Natural killer cell (primary cell): ENCODE data around the gene EIPR1. TPM values are rescaled to one million over a fixed set of nuclear protein-coding genes. Genes with fewer than 3 reads are reported as not detected.
A peak's percentile ranks its signal among the peaks of the same experiment; 100 is the strongest.

Source experiments
- ATAC-seq, 3 donors: fragments of 150-1000 bp in 2 of 3; fragments of 200-7000 bp in 1 of 3; cut with Tn5 transposase; 1 replicate in 1 of 3; 2 replicates in 2 of 3; pipeline ENCODE4 v1.10.0; 2021; ENCODE audit warnings: mild to moderate bottlenecking in 2 of 3, moderate library complexity in 2 of 3
- DNase-seq, 2 donors: peaks; one replicate each; pipeline versions ENCODE4 v3.0.0 to v3.0.0-alpha.2; 2013 to 2021; ENCODE audit warnings: mixed read lengths in 1 of 2
- H3K27ac ChIP-seq: one replicate; pipeline ENCODE4 v1.5.1; 2013; ENCODE audit warnings: mild to moderate bottlenecking, low read length
- H3K27me3 ChIP-seq: one replicate; pipeline ENCODE4 v1.6.1; 2013; ENCODE audit warnings: low read length; ENCODE audit not compliant: control insufficient read depth, insufficient read depth
- H3K36me3 ChIP-seq: one replicate; pipeline ENCODE4 v1.6.1; 2013; ENCODE audit warnings: low read length; ENCODE audit not compliant: control insufficient read depth, insufficient read depth
- H3K4me1 ChIP-seq: one replicate; pipeline ENCODE4 v1.6.1; 2013; ENCODE audit warnings: low read length; ENCODE audit not compliant: control insufficient read depth, insufficient read depth
- H3K4me3 ChIP-seq: one replicate; pipeline ENCODE4 v1.5.1; 2013; ENCODE audit warnings: low read length
- H3K9me3 ChIP-seq: one replicate; pipeline ENCODE4 v1.6.1; 2013; ENCODE audit warnings: low read length; ENCODE audit not compliant: control insufficient read depth, insufficient read depth
- H3K27ac Mint-ChIP-seq, 2 donors: one replicate each; pipeline ENCODE4 v1.8.0; 2022; ENCODE audit warnings: mild to moderate bottlenecking in 2 of 2, mixed read lengths in 2 of 2, moderate library complexity in 1 of 2
- H3K27me3 Mint-ChIP-seq, 2 donors: one replicate each; pipeline ENCODE4 v1.8.0; 2022; ENCODE audit warnings: low read depth in 2 of 2, mixed read lengths in 2 of 2
- H3K36me3 Mint-ChIP-seq: one replicate; pipeline ENCODE4 v1.8.0; 2022; ENCODE audit warnings: mixed read lengths
- H3K4me1 Mint-ChIP-seq, 2 donors: one replicate each; pipeline ENCODE4 v1.8.0; 2022; ENCODE audit warnings: mixed read lengths in 2 of 2
- H3K4me3 Mint-ChIP-seq: one replicate; pipeline ENCODE4 v1.8.0; 2022; ENCODE audit warnings: mild to moderate bottlenecking, moderate library complexity, mixed read lengths
- H3K9me3 Mint-ChIP-seq, 2 donors: one replicate each; pipeline ENCODE4 v1.8.0; 2022; ENCODE audit warnings: mixed read lengths in 2 of 2
- WGBS: methylation state at CpG from one replicate; pipeline ENCODE4 v1.1.7; 2013; ENCODE audit warnings: missing lambda C conversion rate; ENCODE audit not compliant: insufficient coverage; 5-methylcytosine and 5-hydroxymethylcytosine counted together
- intact Hi-C: fragments of 100-400 bp; cut with micrococcal nuclease; formaldehyde crosslinking; loops from one replicate; pipeline ENCODE4 v1.14.2; 2022
- total RNA-seq, 4 donors: library from RNA; stranded (reverse); fragments of 120-200 nt in 1 of 4; gene quantifications; one replicate each; pipeline versions ENCODE4 v1.2.3 to v1.2.4, GENCODE V29; 2013 to 2022
- TF ChIP-seq, protein P1 (sequence below): fragments of 200-600 bp; IDR thresholded peaks from one replicate; pipeline ENCODE4 v1.8.0; 2022; ENCODE audit warnings: antibody characterized with exemption

Gene EIPR1
- total RNA-seq, 3 donors from 2014 or later (not counting 1 experiment from before 2014, with no cell fraction given): 26.8 to 28.8 (median 27.9) TPM

DNA sequence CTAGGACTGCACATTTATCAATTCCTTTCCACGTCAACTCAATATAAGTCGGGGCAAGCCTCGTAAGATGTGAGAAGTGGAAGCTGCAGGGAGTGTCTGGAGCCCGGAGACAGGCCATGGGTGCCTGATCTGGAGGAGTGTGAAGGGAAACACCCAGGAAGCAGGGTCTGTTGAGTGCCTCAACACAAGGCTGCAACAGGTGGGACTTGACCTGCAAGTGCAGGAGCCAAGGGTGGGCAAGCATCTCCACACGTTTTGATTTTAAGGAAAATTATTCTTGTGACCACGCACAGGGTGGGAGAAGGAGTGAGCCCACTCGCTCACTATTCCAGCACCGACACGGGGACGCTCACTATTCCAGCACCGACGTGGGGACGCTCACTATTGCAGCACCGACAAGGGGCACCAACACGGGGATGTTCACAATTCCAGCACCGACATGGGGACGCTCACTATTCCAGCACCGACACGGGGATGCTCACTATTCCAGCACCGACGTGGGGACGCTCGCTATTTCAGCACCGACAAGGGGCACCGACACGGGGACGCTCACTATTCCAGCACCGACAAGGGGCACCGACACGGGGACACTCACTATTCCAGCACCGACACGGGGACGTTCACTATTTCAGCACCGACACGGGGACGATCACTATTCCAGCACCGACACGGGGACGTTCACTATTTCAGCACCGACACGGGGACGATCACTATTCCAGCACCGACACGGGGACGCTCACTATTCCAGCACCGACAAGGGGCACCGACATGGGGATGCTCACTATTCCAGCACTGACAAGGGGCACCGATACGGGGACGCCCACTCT is 197.3 kb downstream of the EIPR1 start:
- Histone ChIP-seq H3K36me3 (no peaks in the 10 kb centered on the region), H3K4me3 (no peak overlapping the region), H3K4me1 (no peaks in the 10 kb centered on the region), H3K27ac (no peak overlapping the region), H3K9me3 (peaks cover 6% of the 10 kb centered on the region), H3K27me3 (no peaks in the 10 kb centered on the region)
- DNase-seq (peak in 1 of 2 donors; percentile 32), ATAC-seq (peak in 1 of 3 donors; percentile 25)
- TF ChIP-seq, protein P1, sequence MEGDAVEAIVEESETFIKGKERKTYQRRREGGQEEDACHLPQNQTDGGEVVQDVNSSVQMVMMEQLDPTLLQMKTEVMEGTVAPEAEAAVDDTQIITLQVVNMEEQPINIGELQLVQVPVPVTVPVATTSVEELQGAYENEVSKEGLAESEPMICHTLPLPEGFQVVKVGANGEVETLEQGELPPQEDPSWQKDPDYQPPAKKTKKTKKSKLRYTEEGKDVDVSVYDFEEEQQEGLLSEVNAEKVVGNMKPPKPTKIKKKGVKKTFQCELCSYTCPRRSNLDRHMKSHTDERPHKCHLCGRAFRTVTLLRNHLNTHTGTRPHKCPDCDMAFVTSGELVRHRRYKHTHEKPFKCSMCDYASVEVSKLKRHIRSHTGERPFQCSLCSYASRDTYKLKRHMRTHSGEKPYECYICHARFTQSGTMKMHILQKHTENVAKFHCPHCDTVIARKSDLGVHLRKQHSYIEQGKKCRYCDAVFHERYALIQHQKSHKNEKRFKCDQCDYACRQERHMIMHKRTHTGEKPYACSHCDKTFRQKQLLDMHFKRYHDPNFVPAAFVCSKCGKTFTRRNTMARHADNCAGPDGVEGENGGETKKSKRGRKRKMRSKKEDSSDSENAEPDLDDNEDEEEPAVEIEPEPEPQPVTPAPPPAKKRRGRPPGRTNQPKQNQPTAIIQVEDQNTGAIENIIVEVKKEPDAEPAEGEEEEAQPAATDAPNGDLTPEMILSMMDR: no peak
- no peaks in the 10 kb centered on the region for H3K9me3 Mint-ChIP-seq
- WGBS: 88% methylated on average over 50 of the region's 50 CpGs
- no peaks in the 10 kb centered on the region for H3K36me3 Mint-ChIP-seq
- H3K27ac Mint-ChIP-seq: no peak overlapping the region
- no peak overlapping the region for H3K4me3 Mint-ChIP-seq
- H3K4me1 Mint-ChIP-seq: peaks cover 7 to 11% of the 10 kb centered on the region in 2 donors
- no peaks in the 10 kb centered on the region for H3K27me3 Mint-ChIP-seq
- intact Hi-C loops: no loop called here

DNA sequence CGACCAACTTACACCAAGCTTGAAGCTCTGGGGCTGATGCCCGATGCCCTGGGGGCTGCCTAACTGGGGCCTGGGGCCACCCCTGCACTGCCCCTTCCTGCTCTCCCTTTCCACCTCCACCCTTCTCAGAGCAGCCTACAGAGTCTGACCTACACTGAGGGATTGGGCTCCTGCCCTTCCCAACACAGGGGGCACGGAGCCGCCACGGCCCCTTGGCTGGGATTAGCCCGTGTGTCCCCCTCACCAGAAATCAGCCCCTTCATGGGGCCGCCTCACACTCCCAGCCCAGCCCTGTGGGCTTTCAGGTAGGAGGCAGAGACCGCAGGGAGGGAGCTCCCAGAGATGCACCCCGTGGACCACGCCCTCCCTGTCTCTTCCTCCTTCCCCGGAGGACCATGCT is 198.0 kb downstream of the EIPR1 start:
- WGBS: 97% methylated on average over 11 of the region's 11 CpGs
- Mint-ChIP-seq H3K27ac (no peak overlapping the region), H3K4me3 (no peak overlapping the region), H3K4me1 (peaks cover 7 to 11% of the 10 kb centered on the region in 2 donors), H3K36me3 (no peaks in the 10 kb centered on the region), H3K9me3 (no peaks in the 10 kb centered on the region), H3K27me3 (no peaks in the 10 kb centered on the region)
- Histone ChIP-seq H3K9me3 (peaks cover 6% of the 10 kb centered on the region), H3K4me1 (no peaks in the 10 kb centered on the region), H3K4me3 (no peak overlapping the region), H3K27me3 (no peaks in the 10 kb centered on the region), H3K27ac (no peak overlapping the region), H3K36me3 (no peaks in the 10 kb centered on the region)
- DNase-seq (no peak), ATAC-seq (no peak)
- TF ChIP-seq, protein P1: no peak
- intact Hi-C loops: no loop called here

DNA sequence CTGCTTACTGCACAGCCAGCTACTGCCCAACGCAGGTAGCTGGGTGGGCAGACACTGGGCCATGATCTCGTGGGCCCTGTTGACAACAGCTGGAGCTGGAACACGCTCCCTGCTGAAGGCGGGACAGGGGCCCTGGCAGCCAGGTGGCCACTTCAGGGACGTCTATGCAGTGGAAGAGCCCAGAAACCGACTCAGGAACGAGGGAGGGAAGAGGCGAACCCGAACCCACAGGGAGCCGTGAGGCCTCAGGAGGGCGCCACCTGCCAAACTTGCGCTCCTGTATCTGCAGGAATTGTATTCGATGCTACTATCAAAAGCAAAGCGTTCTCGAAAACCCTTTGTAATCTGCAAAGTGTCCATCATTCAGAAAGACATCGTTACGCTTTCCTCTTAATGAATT is 198.4 kb downstream of the EIPR1 start:
- 94% methylated on average over 17 of the region's 17 CpGs for WGBS
- Mint-ChIP-seq H3K4me3 (no peak overlapping the region), H3K27me3 (no peaks in the 10 kb centered on the region), H3K36me3 (no peaks in the 10 kb centered on the region), H3K4me1 (peaks cover 7 to 11% of the 10 kb centered on the region in 2 donors), H3K27ac (no peak overlapping the region), H3K9me3 (no peaks in the 10 kb centered on the region)
- TF ChIP-seq, protein P1: no peak
- intact Hi-C loops: no loop called here
- Histone ChIP-seq H3K27ac (no peak overlapping the region), H3K36me3 (no peaks in the 10 kb centered on the region), H3K9me3 (peaks cover 6% of the 10 kb centered on the region), H3K27me3 (no peaks in the 10 kb centered on the region), H3K4me3 (no peak overlapping the region), H3K4me1 (no peaks in the 10 kb centered on the region)
- ATAC-seq: no peak
- peak in 1 of 2 donors; percentile 26 for DNase-seq
